HCT116 (cell line): ENCODE data around the gene RTKN2. TPM values are rescaled to one million over a fixed set of nuclear protein-coding genes. Genes with fewer than 3 reads are reported as not detected.
A peak's percentile ranks its signal among the peaks of the same experiment; 100 is the strongest.

Experiments used
- ATAC-seq: fragments of 200-7000 bp; cut with Tn5 transposase; 2 replicates; pipeline ENCODE4 v1.9.1; 2020; ENCODE audit warnings: mild to moderate bottlenecking, moderate library complexity
- BruUV-seq: library from RNA; stranded (reverse); fragments of 400-500 nt; replicated peaks from 2 replicates; lab custom pipeline; 2021; lab: Mats Ljungman, UMichigan
- CTCF ChIA-PET: fragments of 300-600 bp; sonication (Branson Sonifier 250); formaldehyde crosslinking; loops from one replicate; lab custom pipeline; 2021; ENCODE audit warnings: antibody characterized with exemption; lab: Charles Lee
- POLR2A ChIA-PET: fragments of 300-600, 350-600 bp; sonication (Branson Sonifier 250); formaldehyde crosslinking; loops from one replicate; lab custom pipeline; 2021; ENCODE audit warnings: antibody characterized with exemption; lab: Charles Lee
- RAD21 ChIA-PET, 2 experiments: fragments of 300-600 bp; sonication (Branson Sonifier 250); formaldehyde crosslinking; loops; one replicate each; lab custom pipeline; 2023; ENCODE audit warnings: low total read pairs in 2 of 2; ENCODE audit not compliant: uncharacterized antibody in 2 of 2, unreplicated experiment in 2 of 2, low non-redundant PET in 1 of 2; lab: Charles Lee
- DNase-seq: peaks from one replicate; pipeline ENCODE4 v3.0.0-alpha.2; 2010; ENCODE audit warnings: low read depth, low spot score
- H2AFZ ChIP-seq: fragments of 200-600 bp; shearing (Covaris generic), sonication (generic); 2 replicates; pipeline ENCODE4 v1.6.1; 2017; ENCODE audit warnings: low read depth, mixed run types, mixed read lengths, antibody characterized with exemption, low read length; ENCODE audit not compliant: poor library complexity, severe bottlenecking
- H3K27ac ChIP-seq: 2 replicates; pipeline ENCODE4 v1.5.1; 2012; ENCODE audit warnings: low read depth, low read length
- H3K27me3 ChIP-seq: fragments of 200-600 bp; sonication (generic); 2 replicates; pipeline ENCODE4 v1.6.1; 2016; ENCODE audit warnings: mixed run types, low read length, mixed read lengths; ENCODE audit not compliant: insufficient read depth
- H3K36me3 ChIP-seq, 2 experiments: fragments of 200-500 bp in 1 of 2; fragments of 200-600 bp in 1 of 2; sonication (Bioruptor generic) in 1 of 2; sonication (generic) in 1 of 2; 2 replicates each; pipeline versions ENCODE4 v1.5.1 to v1.6.1; 2014 to 2016; ENCODE audit warnings: low read length in 2 of 2, inconsistent platforms in 1 of 2, mixed read lengths in 1 of 2, mixed run types in 1 of 2; ENCODE audit not compliant: insufficient read depth in 2 of 2, control insufficient read depth in 1 of 2
- H3K4me1 ChIP-seq, 2 experiments: fragments of 200-600 bp in 1 of 2; sonication (generic) in 1 of 2; 2 replicates each; pipeline versions ENCODE4 v1.5.1 to v1.6.1; 2012 to 2017; ENCODE audit warnings: low read length in 2 of 2, inconsistent platforms in 1 of 2, mild to moderate bottlenecking in 1 of 2, mixed read lengths in 1 of 2, mixed run types in 1 of 2, moderate library complexity in 1 of 2; ENCODE audit not compliant: insufficient read depth in 2 of 2, control insufficient read depth in 1 of 2
- H3K4me2 ChIP-seq: fragments of 200-600 bp; sonication (generic); 2 replicates; pipeline ENCODE4 v1.6.1; 2017; ENCODE audit warnings: mixed run types, low read length, mixed read lengths
- H3K4me3 ChIP-seq, 2 experiments: fragments of 200-600 bp in 1 of 2; sonication (generic) in 1 of 2; replicated peaks in 1 of 2; 2 replicates each; pipeline ENCODE4 v1.5.1; 2011 to 2016; ENCODE audit warnings: low read length in 2 of 2, control low read depth in 1 of 2, low read depth in 1 of 2, mild to moderate bottlenecking in 1 of 2, mixed read lengths in 1 of 2, mixed run types in 1 of 2
- H3K79me2 ChIP-seq: fragments of 200-600 bp; sonication (generic); 2 replicates; pipeline ENCODE4 v1.6.1; 2017; ENCODE audit warnings: mild to moderate bottlenecking, mixed run types, low read length, moderate library complexity, mixed read lengths; ENCODE audit not compliant: insufficient read depth
- H3K9ac ChIP-seq: fragments of 200-600 bp; sonication (generic); 2 replicates; pipeline ENCODE4 v1.6.1; 2016; ENCODE audit warnings: low read length, mixed read lengths
- H3K9me2 ChIP-seq: fragments of 200-600 bp; sonication (generic), shearing (Covaris generic); 2 replicates; pipeline ENCODE4 v1.6.1; 2017; ENCODE audit warnings: mixed run types, mild to moderate bottlenecking, moderate library complexity; ENCODE audit not compliant: insufficient read depth
- H3K9me3 ChIP-seq, 2 experiments: fragments of 200-500 bp in 1 of 2; fragments of 200-600 bp in 1 of 2; sonication (Bioruptor generic) in 1 of 2; sonication (generic) in 1 of 2; 2 replicates each; pipeline ENCODE4 v1.6.1; 2014 to 2017; ENCODE audit warnings: low read length in 2 of 2, mixed read lengths in 2 of 2, inconsistent platforms in 1 of 2, low read depth in 1 of 2, mild to moderate bottlenecking in 1 of 2, mixed run types in 1 of 2, moderate library complexity in 1 of 2; ENCODE audit not compliant: control insufficient read depth in 1 of 2, insufficient read depth in 1 of 2
- H4K20me1 ChIP-seq: fragments of 200-600 bp; sonication (generic), shearing (Covaris generic); 2 replicates; pipeline ENCODE4 v1.6.1; 2017; ENCODE audit warnings: mixed run types, mild to moderate bottlenecking, moderate library complexity; ENCODE audit not compliant: insufficient read depth
- CBX3 ChIP-seq: IDR thresholded peaks from 2 replicates; pipeline ENCODE4 v1.6.1; 2012; ENCODE audit warnings: low read depth
- EGR1 ChIP-seq: IDR thresholded peaks from 2 replicates; pipeline ENCODE4 v1.6.1; 2012; ENCODE audit warnings: low read depth
- ELF1 ChIP-seq: IDR thresholded peaks from 2 replicates; pipeline ENCODE4 v1.6.1; 2012; ENCODE audit warnings: low read depth, borderline replicate concordance
- EZH2 ChIP-seq: fragments of 200-600 bp; sonication (generic); IDR thresholded peaks from 2 replicates; pipeline ENCODE4 v1.6.1; 2017; ENCODE audit warnings: antibody characterized with exemption, mixed run types
- EZH2phosphoT487 ChIP-seq: fragments of 200-600 bp; IDR thresholded peaks from 2 replicates; pipeline ENCODE4 v1.6.1; 2018; ENCODE audit warnings: antibody characterized with exemption, borderline replicate concordance
- FOSL1 ChIP-seq: IDR thresholded peaks from 2 replicates; pipeline ENCODE4 v1.6.1; 2012; ENCODE audit warnings: low read depth
- JUND ChIP-seq: IDR thresholded peaks from 2 replicates; pipeline ENCODE4 v1.6.1; 2012
- POLR2AphosphoS5 ChIP-seq: IDR thresholded peaks from 2 replicates; pipeline ENCODE4 v1.6.1; 2011; ENCODE audit warnings: mild to moderate bottlenecking, low read depth, low read length, moderate library complexity
- RAD21 ChIP-seq: IDR thresholded peaks from 2 replicates; pipeline ENCODE4 v1.6.1; 2012; ENCODE audit warnings: low read depth, mild to moderate bottlenecking
- SIN3A ChIP-seq: IDR thresholded peaks from 2 replicates; pipeline ENCODE4 v1.6.1; 2012; ENCODE audit warnings: low read depth
- SP1 ChIP-seq: IDR thresholded peaks from 2 replicates; pipeline ENCODE4 v1.6.1; 2012; ENCODE audit warnings: low read depth
- ZFX ChIP-seq: fragments of 450-650 bp; IDR thresholded peaks from 2 replicates; pipeline ENCODE4 v1.6.1; 2017
- ZNF274 ChIP-seq: fragments of 200-500 bp; sonication (Bioruptor generic); IDR thresholded peaks from 2 replicates; pipeline ENCODE4 v1.6.1; 2014; ENCODE audit warnings: mild to moderate bottlenecking, low read depth, low read length, inconsistent platforms
- intact Hi-C: fragments of 100-400 bp; cut with micrococcal nuclease; formaldehyde crosslinking; loops from 2 replicates; pipeline ENCODE4 v1.10.0; 2022
- total RNA-seq: library from RNA; stranded (reverse); gene quantifications from one replicate; pipeline ENCODE4 v1.2.1, GENCODE V29; 2021; ENCODE audit not compliant: unreplicated experiment
- TF ChIP-seq, protein P1 (sequence below): IDR thresholded peaks from 2 replicates; pipeline ENCODE4 v1.6.1; 2012
- TF ChIP-seq, protein P2 (sequence below): IDR thresholded peaks from 2 replicates; pipeline ENCODE4 v1.6.1; 2012; ENCODE audit warnings: low read depth

RTKN2 gene
- total RNA-seq, 1 experiment from 2014 or later, result 7.9 TPM

DNA sequence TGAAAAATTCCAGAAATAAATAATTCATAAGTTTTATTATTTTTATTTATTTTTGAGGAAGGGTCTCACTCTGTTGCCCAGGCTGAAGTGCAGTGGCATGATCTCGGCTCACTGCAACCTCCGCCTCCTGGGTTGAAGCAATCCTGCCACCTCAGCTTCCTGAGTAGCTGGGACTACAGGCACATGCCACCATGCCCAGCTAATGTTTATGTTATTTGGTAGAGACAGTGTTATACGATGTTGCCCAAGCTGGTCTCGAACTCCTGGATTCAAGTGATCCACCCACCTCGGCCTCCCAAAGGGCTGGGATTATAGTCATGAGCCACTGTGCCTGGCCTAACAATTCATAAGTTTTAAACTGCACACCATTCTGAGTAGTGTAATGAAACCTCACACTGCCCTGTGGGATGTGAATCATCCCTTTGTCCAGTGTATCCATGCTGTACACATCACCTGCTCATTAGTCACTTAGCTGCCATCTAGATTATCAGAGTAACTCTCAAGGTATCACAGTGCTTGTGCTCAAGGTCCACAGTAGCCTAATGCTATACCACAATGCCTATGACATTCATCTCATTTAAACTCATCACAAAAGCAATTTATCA lies 17.9 kb downstream of the RTKN2 start (continued):
- TF ChIP-seq, protein P1, sequence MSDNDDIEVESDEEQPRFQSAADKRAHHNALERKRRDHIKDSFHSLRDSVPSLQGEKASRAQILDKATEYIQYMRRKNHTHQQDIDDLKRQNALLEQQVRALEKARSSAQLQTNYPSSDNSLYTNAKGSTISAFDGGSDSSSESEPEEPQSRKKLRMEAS, result peak; percentile 62
- TF ChIP-seq ZNF274 (no peak), SIN3A (0 out of 2 replicates have a peak, but pooled peaks have one; percentile 55), RAD21 (no peak), EGR1 (peak; percentile 40; the same call in 1 of the 2 replicates), EZH2phosphoT487 (no peak)

DNA sequence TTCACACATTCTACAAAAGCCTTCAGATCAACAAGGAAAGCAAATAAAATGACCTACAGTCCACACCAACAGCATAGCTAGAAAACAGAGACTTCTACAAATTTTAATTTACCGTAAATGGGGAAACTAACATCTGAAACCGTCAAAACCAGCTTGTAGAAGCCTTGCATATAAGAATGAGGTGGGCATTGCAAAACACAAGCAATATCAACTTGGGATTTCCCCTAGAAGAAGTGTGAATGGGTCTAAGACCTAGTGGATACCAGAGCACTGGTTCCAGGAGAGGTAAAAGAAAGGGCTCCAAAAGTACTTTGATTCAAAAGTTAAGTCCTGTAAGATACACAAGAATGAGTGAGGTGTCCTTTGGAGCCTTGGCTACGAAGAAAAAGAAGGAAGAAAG lies 18.7 kb downstream of the RTKN2 start:
- RAD21 ChIA-PET, result no interaction called here
- H3K27ac ChIP-seq, result no peak overlapping the region
- no TSS peak for BruUV-seq
- no peaks in the 10 kb centered on the region for H3K9me3 ChIP-seq
- H3K9ac ChIP-seq, result no peak overlapping the region
- TF ChIP-seq ELF1, result no peak
- H3K79me2 ChIP-seq, result no peaks in the 10 kb centered on the region
- H4K20me1 ChIP-seq, result no peaks in the 10 kb centered on the region
- H3K9me2 ChIP-seq, result no peaks in the 10 kb centered on the region
- H3K4me3 ChIP-seq, result no peak overlapping the region
- H3K4me1 ChIP-seq, result peaks cover 0 to 18% of the 10 kb centered on the region in 2 experiments; a peak in 2 of 4 replicates
- ATAC-seq (no peak), DNase-seq (no peak)
- H3K27me3 ChIP-seq, result no peaks in the 10 kb centered on the region
- intact Hi-C loops, result loop anchor here (10.0 kb wide), 3 partner anchors 415 to 1435 kb away; no protein-coding TSS in a partner anchor
- CTCF ChIA-PET, result interaction anchor here (1.1 to 2.4 kb wide), 3 partner anchors 10 to 211 kb away, joined by 4 to 10 read pairs (median 5); no protein-coding TSS in a partner anchor
- POLR2A ChIA-PET, result no interaction called here
- peak overlapping the region; percentile 48; the same call in 1 of the 2 replicates for H3K4me2 ChIP-seq
- no peaks in the 10 kb centered on the region for H3K36me3 ChIP-seq
- H2AFZ ChIP-seq, result no peak overlapping the region

DNA sequence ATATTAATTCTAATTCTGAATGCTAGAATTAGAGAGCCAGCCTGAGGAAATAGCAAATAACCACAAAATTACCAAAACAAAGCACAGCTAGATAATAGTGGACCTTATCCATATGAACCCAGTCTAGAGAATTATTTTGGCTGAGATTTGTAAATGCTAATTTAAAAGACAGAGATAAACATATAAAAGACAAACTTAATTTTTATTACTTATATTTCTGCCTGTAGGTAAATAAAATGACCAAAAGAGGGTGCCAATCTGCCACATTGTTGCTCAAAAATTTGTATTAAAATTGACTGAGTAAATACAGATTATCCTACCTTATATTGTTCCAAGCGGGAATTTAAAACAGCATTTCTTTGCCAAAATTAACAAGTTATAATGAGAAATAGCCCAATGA lies 20.2 kb downstream of the RTKN2 start:
- intact Hi-C loops, result loop anchor here (10.0 kb wide), 3 partner anchors 414 to 1434 kb away; no protein-coding TSS in a partner anchor
- no peaks in the 10 kb centered on the region for H3K9me2 ChIP-seq
- no peak overlapping the region for H3K27ac ChIP-seq
- no TSS peak for BruUV-seq
- ATAC-seq (no peak), DNase-seq (no peak)
- H3K27me3 ChIP-seq, result no peaks in the 10 kb centered on the region
- H3K4me1 ChIP-seq, result peaks cover 2 to 24% of the 10 kb centered on the region in 2 experiments
- RAD21 ChIA-PET, result no interaction called here
- CTCF ChIA-PET, result interaction anchor here (1.3 to 2.1 kb wide), 2 partner anchors 176 to 210 kb away, joined by 5 to 9 read pairs; no protein-coding TSS in a partner anchor
- H3K9me3 ChIP-seq, result no peaks in the 10 kb centered on the region
- H3K36me3 ChIP-seq, result no peaks in the 10 kb centered on the region
- H3K4me2 ChIP-seq, result no peak overlapping the region
- no peak overlapping the region for H3K9ac ChIP-seq
- no peak overlapping the region for H3K4me3 ChIP-seq
- no peaks in the 10 kb centered on the region for H3K79me2 ChIP-seq
- POLR2A ChIA-PET, result no interaction called here
- H4K20me1 ChIP-seq, result no peaks in the 10 kb centered on the region
- H2AFZ ChIP-seq, result no peak overlapping the region
- TF ChIP-seq ZFX (no peak), SP1 (no peak), RAD21 (peak; percentile 67), JUND (no peak), FOSL1 (no peak), CBX3 (no peak), POLR2AphosphoS5 (no peak), EZH2 (no peak)
- TF ChIP-seq, protein P2, sequence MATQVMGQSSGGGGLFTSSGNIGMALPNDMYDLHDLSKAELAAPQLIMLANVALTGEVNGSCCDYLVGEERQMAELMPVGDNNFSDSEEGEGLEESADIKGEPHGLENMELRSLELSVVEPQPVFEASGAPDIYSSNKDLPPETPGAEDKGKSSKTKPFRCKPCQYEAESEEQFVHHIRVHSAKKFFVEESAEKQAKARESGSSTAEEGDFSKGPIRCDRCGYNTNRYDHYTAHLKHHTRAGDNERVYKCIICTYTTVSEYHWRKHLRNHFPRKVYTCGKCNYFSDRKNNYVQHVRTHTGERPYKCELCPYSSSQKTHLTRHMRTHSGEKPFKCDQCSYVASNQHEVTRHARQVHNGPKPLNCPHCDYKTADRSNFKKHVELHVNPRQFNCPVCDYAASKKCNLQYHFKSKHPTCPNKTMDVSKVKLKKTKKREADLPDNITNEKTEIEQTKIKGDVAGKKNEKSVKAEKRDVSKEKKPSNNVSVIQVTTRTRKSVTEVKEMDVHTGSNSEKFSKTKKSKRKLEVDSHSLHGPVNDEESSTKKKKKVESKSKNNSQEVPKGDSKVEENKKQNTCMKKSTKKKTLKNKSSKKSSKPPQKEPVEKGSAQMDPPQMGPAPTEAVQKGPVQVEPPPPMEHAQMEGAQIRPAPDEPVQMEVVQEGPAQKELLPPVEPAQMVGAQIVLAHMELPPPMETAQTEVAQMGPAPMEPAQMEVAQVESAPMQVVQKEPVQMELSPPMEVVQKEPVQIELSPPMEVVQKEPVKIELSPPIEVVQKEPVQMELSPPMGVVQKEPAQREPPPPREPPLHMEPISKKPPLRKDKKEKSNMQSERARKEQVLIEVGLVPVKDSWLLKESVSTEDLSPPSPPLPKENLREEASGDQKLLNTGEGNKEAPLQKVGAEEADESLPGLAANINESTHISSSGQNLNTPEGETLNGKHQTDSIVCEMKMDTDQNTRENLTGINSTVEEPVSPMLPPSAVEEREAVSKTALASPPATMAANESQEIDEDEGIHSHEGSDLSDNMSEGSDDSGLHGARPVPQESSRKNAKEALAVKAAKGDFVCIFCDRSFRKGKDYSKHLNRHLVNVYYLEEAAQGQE, result no peak
